ENCODE results near the gene TRPC4AP.

Gene TRPC4AP

GRCh38 chr20:35009665-35010328 is 82.8 kb downstream of the TRPC4AP start:
- Histone ChIP-seq H3K27ac (no peak overlapping the region), H3K4me3 (no peak overlapping the region)
- no peak for TF ChIP-seq CTCF (IDR thresholded peaks at IDR 0.05)
- DNase-seq (ENCODE audit: low spot score) = peak; percentile 72

- TF ChIP-seq CTCF (IDR thresholded peaks at IDR 0.05) = no peak
- H3K27ac ChIP-seq = peak overlapping the region in 1 of 2 donors; percentile 46
- DNase-seq (ENCODE audit: low spot score) = peak; percentile 77
- H3K4me3 ChIP-seq = no peak overlapping the region
Measured at GRCh38 chr20:35008411-35009342, 83.9 kb downstream of the TRPC4AP start.

- no peak overlapping the region for H3K4me3 ChIP-seq
- DNase-seq (ENCODE audit: low spot score) = peak; percentile 46
- peak overlapping the region in 1 of 2 donors; percentile 46 for H3K27ac ChIP-seq
- no peak for TF ChIP-seq CTCF (IDR thresholded peaks at IDR 0.05)
Measured at GRCh38 chr20:35007891-35008290, 84.7 kb downstream of the TRPC4AP start.

- TF ChIP-seq CTCF (IDR thresholded peaks at IDR 0.05) = no peak
- no peak overlapping the region for H3K4me3 ChIP-seq
- H3K27ac ChIP-seq = no peak overlapping the region
- peak; percentile 59 for DNase-seq (ENCODE audit: low spot score)
Measured at GRCh38 chr20:35007413-35007812, 85.2 kb downstream of the TRPC4AP start.

GRCh38 chr20:35006531-35006971 is 86.1 kb downstream of the TRPC4AP start:
- Histone ChIP-seq H3K4me3 (no peak overlapping the region), H3K27ac (no peak overlapping the region)
- no peak for TF ChIP-seq CTCF (IDR thresholded peaks at IDR 0.05)
- DNase-seq (ENCODE audit: low spot score) = peak; percentile 61

- Histone ChIP-seq H3K4me3 (no peak overlapping the region), H3K27ac (no peak overlapping the region)
- no peak for DNase-seq (ENCODE audit: low spot score)
- TF ChIP-seq CTCF (IDR thresholded peaks at IDR 0.05) = no peak
Measured at GRCh38 chr20:35006009-35006408, 86.6 kb downstream of the TRPC4AP start.
